ENCODE measurements around the gene GUCY1A2.

DNA sequence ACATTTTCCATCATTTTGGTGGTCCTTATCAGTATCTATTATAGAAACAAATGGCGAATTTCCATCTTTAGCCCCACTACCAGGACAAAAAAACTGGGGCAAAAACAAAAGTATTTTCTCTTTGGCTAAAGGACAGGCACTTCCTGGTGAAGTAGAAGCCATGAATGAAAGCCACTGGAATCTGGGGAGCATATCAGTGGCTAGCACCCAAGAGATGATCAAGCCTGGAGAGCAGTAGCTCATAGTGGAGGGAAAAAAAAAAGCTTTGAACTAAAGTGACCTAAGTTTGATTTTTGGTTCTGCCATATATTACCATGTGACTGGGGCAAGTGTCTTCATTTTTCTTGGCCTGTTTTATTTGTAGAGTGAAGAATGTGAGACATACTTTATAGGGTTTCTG is 272.3 kb downstream of the GUCY1A2 start:
- no peak for TF ChIP-seq EZH2 (IDR thresholded peaks at IDR 0.05; ENCODE audit: borderline replicate concordance, low read depth, low read length, severe bottlenecking)
- TF ChIP-seq, protein P1, sequence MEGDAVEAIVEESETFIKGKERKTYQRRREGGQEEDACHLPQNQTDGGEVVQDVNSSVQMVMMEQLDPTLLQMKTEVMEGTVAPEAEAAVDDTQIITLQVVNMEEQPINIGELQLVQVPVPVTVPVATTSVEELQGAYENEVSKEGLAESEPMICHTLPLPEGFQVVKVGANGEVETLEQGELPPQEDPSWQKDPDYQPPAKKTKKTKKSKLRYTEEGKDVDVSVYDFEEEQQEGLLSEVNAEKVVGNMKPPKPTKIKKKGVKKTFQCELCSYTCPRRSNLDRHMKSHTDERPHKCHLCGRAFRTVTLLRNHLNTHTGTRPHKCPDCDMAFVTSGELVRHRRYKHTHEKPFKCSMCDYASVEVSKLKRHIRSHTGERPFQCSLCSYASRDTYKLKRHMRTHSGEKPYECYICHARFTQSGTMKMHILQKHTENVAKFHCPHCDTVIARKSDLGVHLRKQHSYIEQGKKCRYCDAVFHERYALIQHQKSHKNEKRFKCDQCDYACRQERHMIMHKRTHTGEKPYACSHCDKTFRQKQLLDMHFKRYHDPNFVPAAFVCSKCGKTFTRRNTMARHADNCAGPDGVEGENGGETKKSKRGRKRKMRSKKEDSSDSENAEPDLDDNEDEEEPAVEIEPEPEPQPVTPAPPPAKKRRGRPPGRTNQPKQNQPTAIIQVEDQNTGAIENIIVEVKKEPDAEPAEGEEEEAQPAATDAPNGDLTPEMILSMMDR (IDR thresholded peaks at IDR 0.05; ENCODE audit: borderline replicate concordance, extremely low read depth, low read length, poor library complexity, severe bottlenecking): no peak

All from DND-41 (cell line).